ENCODE data around the gene HADH.

Gene HADH

DNA sequence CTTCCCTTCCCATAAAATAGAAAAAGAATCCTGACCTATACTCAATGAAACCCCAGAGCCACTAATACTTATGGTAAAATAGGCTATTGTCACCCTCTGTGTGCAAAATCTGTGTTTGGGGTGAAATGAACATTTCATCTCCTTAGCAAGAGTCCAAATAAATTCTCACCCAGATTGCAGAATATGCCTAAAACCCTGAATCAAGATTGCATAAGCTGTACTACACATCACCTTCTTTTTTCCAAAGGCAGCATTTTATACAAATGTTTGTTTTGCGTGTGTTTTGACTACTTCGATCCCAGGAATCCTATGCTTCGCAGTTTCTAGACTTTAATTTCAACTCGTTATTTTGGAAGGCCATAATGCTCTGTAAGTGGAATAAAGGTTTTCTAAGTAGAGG, 12.2 kb upstream of the HADH start:
- TF ChIP-seq TAF1 (IDR thresholded peaks at IDR 0.05; ENCODE audit: borderline replicate concordance, insufficient read depth, low read length) (no peak), SIN3A (IDR thresholded peaks at IDR 0.05; ENCODE audit: borderline replicate concordance, insufficient read depth, low read length) (no peak), POLR2AphosphoS5 (IDR thresholded peaks at IDR 0.05; ENCODE audit: low read depth, low read length) (no peak), FOXP2 (optimal IDR thresholded peaks at IDR 0.05; ENCODE audit: borderline replicate concordance, extremely low read depth, extremely low read length, insufficient read depth) (no peak)
- TF ChIP-seq, protein P1, sequence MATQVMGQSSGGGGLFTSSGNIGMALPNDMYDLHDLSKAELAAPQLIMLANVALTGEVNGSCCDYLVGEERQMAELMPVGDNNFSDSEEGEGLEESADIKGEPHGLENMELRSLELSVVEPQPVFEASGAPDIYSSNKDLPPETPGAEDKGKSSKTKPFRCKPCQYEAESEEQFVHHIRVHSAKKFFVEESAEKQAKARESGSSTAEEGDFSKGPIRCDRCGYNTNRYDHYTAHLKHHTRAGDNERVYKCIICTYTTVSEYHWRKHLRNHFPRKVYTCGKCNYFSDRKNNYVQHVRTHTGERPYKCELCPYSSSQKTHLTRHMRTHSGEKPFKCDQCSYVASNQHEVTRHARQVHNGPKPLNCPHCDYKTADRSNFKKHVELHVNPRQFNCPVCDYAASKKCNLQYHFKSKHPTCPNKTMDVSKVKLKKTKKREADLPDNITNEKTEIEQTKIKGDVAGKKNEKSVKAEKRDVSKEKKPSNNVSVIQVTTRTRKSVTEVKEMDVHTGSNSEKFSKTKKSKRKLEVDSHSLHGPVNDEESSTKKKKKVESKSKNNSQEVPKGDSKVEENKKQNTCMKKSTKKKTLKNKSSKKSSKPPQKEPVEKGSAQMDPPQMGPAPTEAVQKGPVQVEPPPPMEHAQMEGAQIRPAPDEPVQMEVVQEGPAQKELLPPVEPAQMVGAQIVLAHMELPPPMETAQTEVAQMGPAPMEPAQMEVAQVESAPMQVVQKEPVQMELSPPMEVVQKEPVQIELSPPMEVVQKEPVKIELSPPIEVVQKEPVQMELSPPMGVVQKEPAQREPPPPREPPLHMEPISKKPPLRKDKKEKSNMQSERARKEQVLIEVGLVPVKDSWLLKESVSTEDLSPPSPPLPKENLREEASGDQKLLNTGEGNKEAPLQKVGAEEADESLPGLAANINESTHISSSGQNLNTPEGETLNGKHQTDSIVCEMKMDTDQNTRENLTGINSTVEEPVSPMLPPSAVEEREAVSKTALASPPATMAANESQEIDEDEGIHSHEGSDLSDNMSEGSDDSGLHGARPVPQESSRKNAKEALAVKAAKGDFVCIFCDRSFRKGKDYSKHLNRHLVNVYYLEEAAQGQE (IDR thresholded peaks at IDR 0.05; ENCODE audit: insufficient read depth in 1 of 2, low read depth in 2 of 2, low read length in 2 of 2) = no peak

DNA sequence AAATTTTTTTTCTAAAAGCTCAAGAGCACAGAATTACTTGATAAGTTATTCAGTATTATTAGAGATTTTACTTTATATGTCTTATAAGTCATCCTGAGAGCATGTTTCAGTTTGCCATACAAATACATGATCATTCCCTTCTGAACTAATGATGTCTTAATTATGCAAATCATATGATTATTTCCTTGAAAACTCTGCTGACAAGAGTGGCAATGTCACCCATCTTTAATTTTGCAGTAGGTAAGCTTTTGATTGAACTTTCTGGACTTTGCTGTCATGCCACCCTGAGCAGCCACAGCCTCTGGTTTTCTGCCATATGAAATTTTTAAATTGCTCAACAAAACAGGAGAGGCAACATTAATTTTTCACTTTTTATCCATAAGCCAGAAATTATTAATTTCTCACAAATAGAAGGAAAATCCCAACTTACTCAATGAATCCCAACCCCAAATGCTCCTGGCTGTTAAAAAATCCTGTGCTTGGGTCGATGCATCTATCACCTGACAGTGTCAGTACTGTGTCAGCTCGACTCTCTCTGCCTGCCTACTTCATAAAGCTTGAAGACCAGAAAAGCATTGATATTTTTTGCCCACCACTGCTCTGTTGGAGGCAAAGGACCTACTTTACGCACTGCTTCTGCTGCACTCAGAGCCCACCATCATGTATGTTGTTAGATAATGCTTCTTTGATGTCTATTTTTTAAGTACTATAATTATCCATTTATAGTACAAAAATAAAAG, 11.6 kb upstream of the HADH start:
- TF ChIP-seq FOXP2 (optimal IDR thresholded peaks at IDR 0.05; ENCODE audit: borderline replicate concordance, extremely low read depth, extremely low read length, insufficient read depth) = no peak
- TF ChIP-seq SIN3A (IDR thresholded peaks at IDR 0.05; ENCODE audit: borderline replicate concordance, insufficient read depth, low read length) = no peak
- TF ChIP-seq TAF1 (IDR thresholded peaks at IDR 0.05; ENCODE audit: borderline replicate concordance, insufficient read depth, low read length) = no peak
- TF ChIP-seq, protein P1 (IDR thresholded peaks at IDR 0.05; ENCODE audit: insufficient read depth in 1 of 2, low read depth in 2 of 2, low read length in 2 of 2) = no peak
- no peak for TF ChIP-seq POLR2AphosphoS5 (IDR thresholded peaks at IDR 0.05; ENCODE audit: low read depth, low read length)

DNA sequence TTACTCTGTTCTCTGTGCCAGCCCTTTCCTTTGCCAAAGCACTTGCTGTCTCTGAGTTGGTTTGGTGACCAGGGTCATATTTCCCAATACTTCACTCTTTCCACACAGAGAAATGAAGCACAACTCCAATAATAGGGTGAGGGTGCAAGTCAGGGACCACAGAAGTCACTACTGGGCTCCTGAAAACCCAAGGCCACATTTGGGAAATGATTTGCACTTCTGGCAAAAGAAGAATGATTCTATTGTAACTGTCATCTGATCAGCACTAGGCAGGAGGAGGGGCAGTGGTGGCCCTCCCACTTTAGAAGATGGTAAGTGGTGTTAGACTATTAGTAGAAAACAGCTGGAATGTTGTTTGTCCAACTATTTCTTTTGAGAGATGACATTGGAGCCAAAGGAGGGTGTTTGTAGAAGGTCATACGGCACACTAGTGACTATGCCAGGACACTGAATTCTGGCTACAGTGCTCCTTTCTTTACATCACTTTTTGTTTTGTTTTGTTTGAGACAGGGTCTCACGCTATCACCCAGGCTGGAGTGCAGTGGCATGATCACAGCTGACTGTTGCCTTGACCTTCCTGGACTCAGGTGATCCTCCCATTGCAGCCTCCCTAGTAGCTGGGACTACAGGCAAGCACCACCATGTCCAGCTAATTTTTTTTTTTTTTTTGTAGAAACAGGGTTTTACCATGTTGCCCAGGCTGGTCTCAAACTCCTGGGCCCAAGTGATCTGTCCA, 10.8 kb upstream of the HADH start:
- TF ChIP-seq, protein P1 (IDR thresholded peaks at IDR 0.05; ENCODE audit: insufficient read depth in 1 of 2, low read depth in 2 of 2, low read length in 2 of 2) = no peak
- TF ChIP-seq POLR2AphosphoS5 (IDR thresholded peaks at IDR 0.05; ENCODE audit: low read depth, low read length) (no peak), TAF1 (IDR thresholded peaks at IDR 0.05; ENCODE audit: borderline replicate concordance, insufficient read depth, low read length) (no peak), FOXP2 (optimal IDR thresholded peaks at IDR 0.05; ENCODE audit: borderline replicate concordance, extremely low read depth, extremely low read length, insufficient read depth) (no peak), SIN3A (IDR thresholded peaks at IDR 0.05; ENCODE audit: borderline replicate concordance, insufficient read depth, low read length) (no peak)

DNA sequence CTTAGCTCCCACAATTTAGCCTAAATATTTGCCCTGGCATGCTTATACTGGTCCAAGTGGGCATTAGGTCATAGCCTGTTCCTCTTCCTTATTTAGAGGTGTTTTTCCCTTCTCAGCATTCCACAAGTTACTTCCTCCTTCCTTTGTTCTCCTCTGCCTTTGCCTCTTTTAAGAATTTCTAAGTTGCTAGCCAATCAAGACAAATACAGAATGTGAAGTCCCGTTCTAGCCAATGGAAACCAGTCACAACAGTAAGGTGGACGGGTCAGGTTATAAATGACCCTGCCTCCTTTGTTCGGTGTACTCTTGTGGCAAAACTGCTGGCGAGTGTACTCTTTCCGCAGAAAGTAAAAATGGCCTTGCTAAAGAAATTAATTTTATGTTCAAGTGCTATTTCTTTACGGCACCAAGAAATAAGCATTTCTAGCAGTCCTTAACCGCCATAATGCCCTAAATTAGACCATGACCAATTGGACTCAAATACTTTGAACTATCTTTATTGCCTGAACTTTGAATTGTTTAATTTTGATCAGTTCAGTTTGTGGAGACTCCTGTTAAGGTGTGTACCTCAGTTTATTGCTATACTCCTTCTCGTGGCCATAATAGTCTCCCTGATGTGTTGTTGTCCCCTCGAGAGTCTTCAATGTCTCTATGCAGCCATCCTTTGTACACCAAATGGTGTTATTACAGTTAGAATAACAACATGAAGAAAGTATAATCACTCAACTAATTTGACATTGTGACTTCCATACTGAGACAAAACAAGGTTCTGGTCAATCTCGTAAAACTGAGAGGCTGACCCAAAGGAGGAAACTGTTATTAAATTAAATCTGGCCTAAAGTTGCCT, 1.6 kb upstream of the HADH start:
- TF ChIP-seq, protein P1 (IDR thresholded peaks at IDR 0.05; ENCODE audit: insufficient read depth in 1 of 2, low read depth in 2 of 2, low read length in 2 of 2) = no peak
- TF ChIP-seq TAF1 (IDR thresholded peaks at IDR 0.05; ENCODE audit: borderline replicate concordance, insufficient read depth, low read length) (no peak), SIN3A (IDR thresholded peaks at IDR 0.05; ENCODE audit: borderline replicate concordance, insufficient read depth, low read length) (no peak), FOXP2 (optimal IDR thresholded peaks at IDR 0.05; ENCODE audit: borderline replicate concordance, extremely low read depth, extremely low read length, insufficient read depth) (no peak), POLR2AphosphoS5 (IDR thresholded peaks at IDR 0.05; ENCODE audit: low read depth, low read length) (no peak)
